Measurements from ENCODE around the gene CAGE1.
"Not testable (repeated sequence)": the region's sequence is repeated elsewhere in the genome, so short reads cannot be mapped to it uniquely, and the experiment has no call there.

Gene CAGE1

GRCh38 chr6:7406743-7407142, 17.2 kb upstream of the CAGE1 start:
- no peak for DNase-seq

- DNase-seq = no peak
These were observed 15.0 kb upstream of the CAGE1 start for GRCh38 chr6:7404546-7404945.

- DNase-seq = no peak
These were observed 13.2 kb upstream of the CAGE1 start for GRCh38 chr6:7402716-7403115.

GRCh38 chr6:7401075-7401474, 11.5 kb upstream of the CAGE1 start:
- DNase-seq = no peak

GRCh38 chr6:7392402-7392801, 2.9 kb upstream of the CAGE1 start:
- no peak for DNase-seq

GRCh38 chr6:7391151-7391550, 1.6 kb upstream of the CAGE1 start:
- no peak for DNase-seq

- DNase-seq = no peak
These were observed 810 bp upstream of the CAGE1 start for GRCh38 chr6:7390226-7390878.

GRCh38 chr6:7389162-7389450, 436 bp downstream of the CAGE1 start:
- DNase-seq = no peak

- DNase-seq = no peak
These were observed 8.4 kb downstream of the CAGE1 start for GRCh38 chr6:7381092-7381491.

- no peak for DNase-seq
These were observed 10.8 kb downstream of the CAGE1 start for GRCh38 chr6:7378740-7379139.

GRCh38 chr6:7377961-7378360, 11.6 kb downstream of the CAGE1 start:
- no peak for DNase-seq

GRCh38 chr6:7373739-7374138, 15.8 kb downstream of the CAGE1 start:
- no peak for DNase-seq

GRCh38 chr6:7367408-7367807, 22.1 kb downstream of the CAGE1 start:
- DNase-seq = no peak

GRCh38 chr6:7351916-7352315, 37.6 kb downstream of the CAGE1 start:
- DNase-seq = not testable (repeated sequence)

- DNase-seq = not testable (repeated sequence)
These were observed 39.0 kb downstream of the CAGE1 start for GRCh38 chr6:7350591-7350990.

- DNase-seq = not testable (repeated sequence)
These were observed 42.0 kb downstream of the CAGE1 start for GRCh38 chr6:7347551-7347997.

GRCh38 chr6:7344773-7345450, 44.6 kb downstream of the CAGE1 start:
- DNase-seq = not testable (repeated sequence)

GRCh38 chr6:7343546-7344475, 45.7 kb downstream of the CAGE1 start:
- DNase-seq = no peak

GRCh38 chr6:7341989-7342742, 47.4 kb downstream of the CAGE1 start:
- DNase-seq = no peak

GRCh38 chr6:7341271-7341670, 48.3 kb downstream of the CAGE1 start:
- no peak for DNase-seq

GRCh38 chr6:7339007-7339732, 50.4 kb downstream of the CAGE1 start:
- DNase-seq = not testable (repeated sequence)

GRCh38 chr6:7338031-7338430, 51.5 kb downstream of the CAGE1 start:
- DNase-seq = no peak

Data from femur (tissue), 1 donor.